Midbrain (tissue), 1 donor: ENCODE measurements around the gene RAMP1.
"Not testable (repeated sequence)": the region's sequence is repeated elsewhere in the genome, so short reads cannot be mapped to it uniquely, and the experiment has no call there.

Source experiments
- DNase-seq: peaks from one replicate; lab custom pipeline; 2025; lab: John Stamatoyannopoulos, UW

RAMP1 gene

DNA sequence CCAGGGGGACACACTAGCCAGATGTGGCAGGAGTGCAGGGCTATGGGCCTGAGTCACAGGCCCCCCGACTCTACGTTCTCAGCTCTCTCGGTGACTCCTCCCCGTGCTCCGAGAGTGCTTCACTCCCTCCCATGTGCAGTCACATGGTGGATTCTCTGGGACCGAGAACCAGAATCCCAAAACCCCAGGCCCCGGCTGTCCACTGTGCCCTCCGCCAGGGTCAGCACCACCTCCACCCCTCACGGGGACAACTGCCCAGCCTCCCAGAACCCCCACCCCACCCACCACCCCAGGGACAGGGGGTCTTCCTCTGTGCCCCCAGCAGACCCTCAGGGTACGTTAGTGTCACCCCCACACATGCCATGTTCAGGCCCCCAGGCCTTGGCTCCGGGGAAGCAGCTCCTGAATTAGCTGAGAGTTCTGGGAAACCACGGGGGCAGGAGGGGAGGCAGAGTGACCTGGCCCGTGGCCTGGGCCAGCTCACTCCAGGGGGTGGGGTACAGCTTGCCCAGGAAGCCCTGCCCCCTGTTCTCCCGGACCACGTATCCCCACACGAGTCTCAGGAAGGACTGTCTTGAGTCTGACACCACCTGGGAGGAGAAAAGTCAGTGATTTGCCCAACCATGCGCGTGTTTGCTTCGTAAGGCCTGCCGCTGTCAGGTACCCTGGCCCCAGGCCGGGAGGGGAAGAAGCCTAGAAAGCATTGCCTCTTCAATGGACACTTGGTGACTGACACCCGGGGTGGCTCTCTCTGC, 4.4 kb downstream of the RAMP1 start:
- no peak for DNase-seq

DNA sequence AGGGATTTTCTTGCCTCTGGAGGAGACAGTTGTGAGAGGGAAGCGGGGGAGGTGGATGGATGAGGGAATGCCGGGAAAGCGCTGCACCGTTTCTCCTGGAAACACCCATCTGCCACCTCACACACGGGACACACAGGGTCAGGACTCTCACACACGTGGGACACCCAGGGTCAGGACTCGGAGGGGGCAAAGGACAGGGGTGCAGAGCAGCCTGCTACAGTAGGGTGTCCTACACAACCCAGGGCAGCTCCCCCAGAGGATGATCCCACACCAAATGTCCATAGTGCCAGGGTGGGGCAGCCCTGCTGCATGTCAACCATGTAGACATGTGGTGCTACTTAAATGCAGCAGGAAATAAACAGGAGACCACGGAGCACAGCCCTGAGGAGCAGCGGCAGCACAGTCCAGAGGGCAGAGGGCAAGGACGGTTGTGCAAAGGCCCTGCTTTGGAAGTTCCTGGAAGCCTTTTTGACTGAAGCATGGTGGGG, 5.1 kb downstream of the RAMP1 start:
- DNase-seq, result no peak

DNA sequence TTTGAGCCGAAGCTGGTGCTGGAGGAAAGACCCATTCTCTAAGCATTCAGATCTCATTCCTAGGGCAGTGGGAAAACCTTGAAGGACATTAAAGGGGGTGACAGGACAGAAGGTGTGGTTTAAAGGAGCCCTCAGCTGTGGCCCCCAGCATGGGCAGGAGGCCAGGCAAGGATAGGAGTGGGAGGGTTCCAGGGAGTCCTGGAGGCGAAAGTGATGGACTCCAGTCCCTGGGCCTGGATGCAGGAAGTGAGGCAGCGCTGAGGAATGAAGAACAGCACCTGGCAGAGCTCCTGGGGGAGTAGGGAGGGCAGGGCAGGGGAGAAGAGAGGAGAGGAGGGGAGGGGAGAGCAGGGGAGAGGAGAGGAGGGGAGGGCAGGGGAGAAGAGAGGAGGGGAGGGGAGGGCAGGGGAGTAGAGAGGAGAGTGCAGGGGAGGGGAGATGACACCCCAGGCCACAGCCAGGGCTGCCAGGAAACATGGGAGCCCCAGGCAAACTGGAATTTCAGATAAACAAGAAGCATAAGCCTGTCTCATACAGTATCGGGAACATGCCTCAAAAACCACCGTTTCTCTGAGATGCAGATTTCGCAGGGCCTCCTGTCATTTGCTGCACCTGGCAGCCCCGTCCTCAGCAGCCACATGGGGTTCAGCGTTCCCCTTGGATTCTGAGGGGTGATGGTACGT, 5.7 kb downstream of the RAMP1 start:
- no peak for DNase-seq

DNA sequence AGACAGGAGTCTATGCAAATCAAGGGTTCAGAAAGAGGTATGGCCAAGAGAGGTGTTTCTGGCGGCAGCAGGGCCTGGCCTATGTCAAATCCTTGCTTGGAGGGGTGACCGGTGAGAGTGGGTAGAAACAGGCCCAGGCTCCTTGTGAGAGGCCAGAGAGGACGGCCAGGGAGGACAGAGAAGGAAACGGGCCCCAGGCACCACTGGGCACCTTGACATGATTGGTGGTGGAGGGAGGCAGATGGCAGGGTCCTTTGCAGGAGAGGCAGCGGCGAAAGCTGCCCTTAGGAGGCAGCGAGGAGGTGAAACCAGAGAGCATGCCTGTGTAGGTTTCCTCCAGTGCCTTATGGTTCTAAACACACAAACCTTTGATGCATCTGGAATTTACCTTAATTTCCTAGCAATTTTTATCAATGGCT, 6.2 kb downstream of the RAMP1 start:
- DNase-seq, result no peak

DNA sequence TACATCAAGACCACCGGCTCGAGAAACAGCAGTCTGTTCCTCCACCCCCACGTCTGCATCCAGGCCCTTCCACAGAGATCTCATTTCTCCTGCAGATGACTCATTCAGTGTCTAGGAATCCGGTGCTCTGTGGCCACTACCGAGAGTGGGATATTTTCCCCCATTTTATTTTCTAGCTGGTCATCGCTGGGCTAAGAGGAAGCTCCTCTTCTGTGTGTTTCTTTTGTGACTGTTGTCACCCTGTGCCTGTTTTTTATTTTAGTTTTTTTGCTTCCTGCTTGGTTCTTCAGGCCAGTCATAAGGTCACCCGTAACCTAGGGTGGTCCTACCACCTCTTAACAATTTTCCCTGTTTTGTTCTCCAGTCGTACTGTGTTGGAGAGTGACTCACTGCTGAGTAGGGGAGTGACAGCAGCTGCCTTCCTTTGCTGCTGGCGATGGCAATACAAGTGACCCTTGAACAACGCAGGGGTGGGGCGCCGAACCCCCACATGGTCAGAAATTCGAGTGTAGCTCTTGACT, 6.7 kb downstream of the RAMP1 start:
- no peak for DNase-seq

DNA sequence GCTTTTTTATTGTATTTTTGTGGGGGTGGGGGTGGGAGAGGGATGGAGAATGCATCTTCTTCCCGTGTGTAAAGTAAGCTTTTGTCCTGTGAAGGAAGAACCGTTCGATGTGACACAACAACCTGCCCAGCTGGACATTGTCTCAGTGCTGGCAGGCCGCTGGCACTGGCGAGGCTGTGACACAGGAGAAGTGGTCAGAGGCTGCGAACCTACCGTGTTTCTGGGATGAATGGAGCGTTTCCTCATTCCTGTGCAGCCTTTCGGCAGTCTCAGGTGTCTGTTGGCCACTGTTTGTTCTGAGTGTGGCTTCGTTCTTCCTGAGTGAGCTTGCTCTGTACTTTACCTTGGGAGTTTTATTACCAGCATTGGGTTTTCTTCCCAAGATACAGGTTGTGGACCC, 8.0 kb downstream of the RAMP1 start:
- DNase-seq, result no peak

DNA sequence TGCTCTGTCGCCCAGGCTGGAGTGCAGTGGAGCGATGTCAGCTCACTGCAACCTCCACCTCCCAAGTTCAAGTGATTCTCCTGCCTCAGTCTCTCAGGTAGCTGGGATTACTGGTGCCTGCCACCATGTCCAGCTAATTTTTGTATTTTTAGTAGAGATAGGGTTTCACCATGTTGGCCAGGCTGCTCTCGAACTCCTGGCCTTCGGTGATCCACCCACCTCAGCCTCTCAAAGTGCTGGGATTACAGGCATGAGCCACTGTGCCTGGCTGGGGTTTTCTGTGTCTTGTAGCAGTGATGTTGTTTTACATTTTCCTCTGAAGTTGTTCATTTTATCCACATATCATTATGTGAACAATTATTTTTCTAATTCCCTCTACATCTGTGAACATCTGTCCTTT, 8.7 kb downstream of the RAMP1 start:
- not testable (repeated sequence) for DNase-seq

DNA sequence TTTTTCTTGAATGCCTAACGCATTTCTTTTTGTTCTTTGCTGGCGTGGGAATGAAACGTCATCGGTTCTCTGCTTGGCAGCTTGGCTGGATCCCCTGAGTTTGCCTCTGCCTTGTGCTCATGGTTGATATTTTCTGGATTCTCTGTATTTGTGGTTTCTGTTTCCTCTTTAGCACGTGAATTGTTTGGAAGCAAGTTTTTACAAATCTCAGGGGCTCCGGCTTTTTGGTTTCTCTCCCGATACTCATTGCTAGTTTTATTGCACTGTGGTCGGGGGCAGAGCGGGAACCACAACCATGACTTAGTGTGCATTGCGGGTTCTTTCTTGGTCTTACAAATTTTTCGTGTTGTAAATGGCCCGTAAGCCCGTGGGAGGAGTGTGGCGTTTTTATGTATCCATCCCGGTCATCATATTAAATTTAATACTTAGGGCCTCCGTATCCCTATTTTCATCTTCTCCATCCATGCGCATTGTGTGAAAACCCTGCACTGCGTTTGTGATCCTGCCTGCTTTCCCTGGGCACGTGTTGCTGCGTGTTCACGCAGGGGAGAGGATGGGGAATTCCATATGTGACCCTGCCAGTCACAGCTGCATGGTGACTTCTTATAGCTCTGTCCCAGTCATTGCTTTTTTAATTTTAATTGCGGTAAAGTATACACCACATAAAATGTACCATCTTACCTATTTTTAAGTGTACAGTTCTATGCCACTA, 9.4 kb downstream of the RAMP1 start:
- DNase-seq, result no peak

DNA sequence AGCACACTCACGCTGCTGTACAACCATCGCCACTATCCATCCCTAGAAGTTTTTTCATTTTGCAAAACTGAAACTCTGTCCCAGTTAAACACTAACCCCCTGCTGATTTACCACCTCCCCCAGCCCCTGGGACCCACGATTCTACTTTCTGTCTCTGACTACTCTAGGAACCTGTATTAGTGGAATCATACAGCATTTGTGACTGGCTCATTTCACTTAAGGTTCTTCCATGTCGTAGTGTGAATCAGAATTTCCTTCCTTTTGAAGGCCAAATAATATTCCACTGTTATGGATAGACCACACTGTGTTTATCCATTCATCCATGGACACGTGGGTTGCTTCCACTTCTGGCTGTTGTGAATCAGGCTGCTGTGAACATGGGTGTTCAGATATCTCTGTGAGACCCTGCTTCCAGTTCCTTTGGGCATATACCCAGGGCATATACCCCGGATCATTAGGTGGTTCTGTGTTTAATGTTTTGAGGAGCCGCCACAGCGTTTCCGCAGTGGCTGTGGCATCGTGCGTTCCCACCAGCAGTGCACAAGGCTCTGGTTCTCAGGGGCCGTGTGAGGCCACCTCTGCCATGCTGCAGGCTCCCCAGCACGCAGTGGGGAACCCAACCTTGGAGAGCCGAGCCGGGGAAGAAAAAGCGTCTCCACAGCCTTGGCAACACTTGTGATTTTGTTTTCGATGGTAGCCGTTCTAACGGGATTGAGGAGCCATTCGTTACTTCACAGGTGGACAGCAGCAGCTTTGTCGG, 10.1 kb downstream of the RAMP1 start:
- DNase-seq, result no peak

DNA sequence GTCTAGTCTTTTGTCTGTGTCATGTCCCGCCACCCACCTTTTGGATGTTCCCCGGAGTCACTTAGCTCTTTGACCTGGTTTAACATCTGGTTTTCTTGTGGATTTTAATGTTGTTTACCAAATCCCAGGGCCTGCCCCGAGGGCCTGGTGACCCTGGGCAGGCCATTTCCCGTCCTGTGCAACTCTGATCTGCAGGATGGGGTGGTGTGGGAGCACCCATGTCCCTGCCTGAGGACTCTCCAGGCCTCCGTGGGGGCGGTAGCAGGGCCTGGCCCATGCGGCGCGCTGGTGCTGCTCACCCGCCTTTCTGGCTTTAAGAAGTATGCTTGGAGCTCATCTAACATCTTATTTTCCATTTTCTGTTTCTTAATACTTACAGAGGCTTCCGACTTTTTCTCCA, 10.7 kb downstream of the RAMP1 start:
- DNase-seq, result no peak

DNA sequence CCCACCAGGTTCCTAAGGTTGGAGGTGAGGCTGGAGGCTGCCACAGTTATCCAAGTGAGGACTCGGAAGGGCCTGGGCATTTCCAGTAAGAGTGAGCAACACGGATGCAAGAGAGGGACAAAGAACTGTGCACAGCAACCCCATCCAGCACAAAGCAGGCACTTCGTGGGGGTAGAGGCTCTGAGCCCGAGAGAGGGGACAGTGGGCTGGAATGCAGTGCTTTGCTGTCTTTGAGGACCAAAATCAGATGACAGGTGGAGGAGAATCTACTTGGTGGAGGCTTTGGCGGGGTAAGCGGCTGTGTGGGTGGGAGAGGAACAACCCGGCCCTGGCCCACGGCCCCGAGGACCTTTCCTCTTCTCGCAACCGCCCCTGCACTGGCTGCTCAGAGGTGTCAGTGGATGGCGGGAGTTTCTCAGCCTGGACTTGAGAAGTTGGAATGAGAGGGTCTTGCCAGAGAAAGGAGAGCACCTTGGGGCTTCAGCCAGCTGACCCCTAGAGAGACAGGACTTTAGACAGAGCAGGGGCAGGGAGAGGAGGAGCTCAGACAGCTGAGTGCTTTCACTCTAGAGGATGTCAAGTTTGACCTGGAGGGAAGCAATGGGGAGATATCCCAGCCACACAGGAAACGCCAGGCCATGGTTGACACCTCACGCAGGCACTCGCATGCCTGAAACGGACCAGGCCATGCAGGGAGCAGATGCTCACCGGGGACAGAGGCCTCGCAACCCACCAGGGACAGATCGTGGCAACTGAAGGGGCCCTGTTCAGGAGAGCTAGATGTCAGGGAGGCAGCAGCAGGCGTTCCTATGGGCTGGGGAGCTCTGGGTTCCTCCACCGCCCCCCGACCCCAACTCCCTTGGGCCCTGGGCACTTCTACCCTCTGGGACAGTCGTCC, 11.6 kb downstream of the RAMP1 start:
- DNase-seq, result no peak

DNA sequence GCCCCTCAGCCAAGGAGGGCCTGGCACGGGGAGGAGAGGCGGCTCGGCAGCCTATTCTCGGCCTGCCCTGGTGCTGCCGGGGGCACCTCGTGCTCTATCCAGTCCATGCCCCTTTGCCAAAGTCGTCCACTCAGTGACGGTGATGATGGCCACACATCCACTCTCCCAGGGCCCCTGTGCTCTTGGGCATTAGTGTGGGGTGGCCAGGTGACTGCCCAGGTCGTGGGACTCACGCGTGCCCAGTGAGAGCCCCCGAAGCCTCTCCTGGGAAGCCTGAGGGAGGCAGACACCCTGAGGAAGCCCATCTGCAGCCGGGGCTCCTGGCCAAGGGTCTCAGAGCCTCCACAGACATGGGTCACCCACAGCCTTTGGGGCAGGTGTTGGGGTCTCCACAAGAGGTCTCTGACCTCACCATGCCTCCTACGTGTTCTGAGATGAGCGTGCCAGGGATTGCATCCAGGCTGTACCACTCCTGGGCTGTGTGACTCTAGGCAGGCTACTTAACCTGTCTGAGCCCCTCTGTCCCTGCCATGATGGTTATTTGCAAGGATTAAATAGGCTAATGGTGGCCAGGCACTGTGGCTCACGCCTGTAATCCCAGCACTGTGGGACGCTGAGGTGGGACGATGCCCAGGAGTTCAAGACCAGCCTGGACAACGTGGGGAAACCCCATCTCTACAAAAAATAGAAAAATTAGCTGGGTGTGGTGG, 12.9 kb downstream of the RAMP1 start:
- DNase-seq, result no peak

DNA sequence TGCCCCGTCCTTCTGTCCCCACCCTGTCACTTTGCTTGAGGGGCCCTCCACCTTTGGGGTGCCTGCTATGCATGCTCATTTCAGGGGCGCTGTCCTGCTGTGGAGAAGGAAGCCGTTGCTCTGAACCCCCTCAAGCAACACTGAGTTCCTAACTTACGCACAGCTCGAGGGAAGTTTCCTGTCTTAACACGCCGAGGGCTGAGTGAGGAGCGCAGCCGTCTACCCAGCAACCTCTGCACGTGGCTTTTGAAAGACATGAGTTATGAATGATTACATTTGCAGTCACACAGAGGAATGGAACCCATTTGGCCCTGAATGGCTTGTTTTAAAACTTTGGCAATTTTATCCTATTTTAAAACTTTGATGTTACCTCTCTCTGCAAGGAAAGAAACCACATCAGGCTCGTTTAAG, 14.0 kb downstream of the RAMP1 start:
- DNase-seq, result no peak

DNA sequence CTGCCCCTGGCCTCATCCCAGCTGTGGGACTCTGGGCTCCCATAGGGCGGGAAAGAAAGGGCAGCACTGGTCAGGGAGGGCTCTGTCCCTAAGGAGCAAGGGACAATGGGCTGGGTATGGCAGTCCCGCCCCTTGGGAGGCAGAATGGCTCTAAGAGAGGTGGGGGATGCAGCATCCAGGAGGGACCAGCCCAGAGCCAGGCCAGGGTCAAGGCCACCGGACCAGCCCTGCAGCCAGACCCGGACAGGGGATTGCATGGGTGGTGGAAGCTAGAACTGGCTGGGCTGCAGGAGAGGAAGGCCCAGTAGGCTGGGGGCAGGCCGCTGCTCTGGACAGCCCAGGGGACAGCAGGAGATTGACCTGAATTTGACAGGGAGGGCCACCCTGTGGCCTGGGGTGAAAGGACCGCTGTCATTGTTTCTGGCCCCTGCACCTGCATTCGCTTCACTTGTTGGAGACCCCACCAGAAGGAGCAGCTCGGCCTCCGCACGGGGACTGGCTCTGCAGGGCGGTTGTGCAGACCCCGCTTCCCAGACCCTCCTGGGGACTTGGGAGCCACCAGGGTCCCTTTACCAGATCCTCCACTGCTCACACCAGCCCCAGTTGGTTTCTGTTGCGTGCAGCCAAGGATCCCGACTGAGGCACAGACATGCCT, 14.6 kb downstream of the RAMP1 start:
- no peak for DNase-seq

DNA sequence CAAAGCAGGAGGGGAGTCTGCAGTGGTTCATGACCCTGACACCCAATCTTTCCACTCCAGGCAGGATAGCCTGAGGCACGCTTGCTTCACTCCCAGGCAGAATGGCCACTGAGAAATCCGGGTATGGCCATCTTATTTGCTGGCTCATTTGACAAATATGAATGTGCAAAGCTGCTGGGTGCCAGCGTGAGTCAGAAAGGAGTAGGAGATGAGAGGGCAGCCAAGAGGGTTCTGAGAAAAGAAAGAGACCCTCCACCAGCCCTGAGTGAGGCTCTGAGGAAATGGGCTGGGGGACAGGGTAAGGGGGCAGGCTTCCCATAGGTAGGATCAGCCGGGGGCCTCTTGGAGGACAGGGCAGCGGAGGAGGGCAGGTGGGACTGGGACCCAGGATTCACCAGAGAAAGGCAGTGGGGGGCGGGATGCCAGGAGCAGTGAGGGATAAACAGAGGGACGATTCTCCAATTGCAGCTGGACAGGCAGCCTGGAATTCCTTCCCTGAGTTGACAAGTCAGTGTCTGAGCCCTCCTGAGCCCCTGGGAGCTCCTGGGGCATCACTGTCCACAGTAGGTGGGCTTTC, 15.2 kb downstream of the RAMP1 start:
- DNase-seq, result no peak

DNA sequence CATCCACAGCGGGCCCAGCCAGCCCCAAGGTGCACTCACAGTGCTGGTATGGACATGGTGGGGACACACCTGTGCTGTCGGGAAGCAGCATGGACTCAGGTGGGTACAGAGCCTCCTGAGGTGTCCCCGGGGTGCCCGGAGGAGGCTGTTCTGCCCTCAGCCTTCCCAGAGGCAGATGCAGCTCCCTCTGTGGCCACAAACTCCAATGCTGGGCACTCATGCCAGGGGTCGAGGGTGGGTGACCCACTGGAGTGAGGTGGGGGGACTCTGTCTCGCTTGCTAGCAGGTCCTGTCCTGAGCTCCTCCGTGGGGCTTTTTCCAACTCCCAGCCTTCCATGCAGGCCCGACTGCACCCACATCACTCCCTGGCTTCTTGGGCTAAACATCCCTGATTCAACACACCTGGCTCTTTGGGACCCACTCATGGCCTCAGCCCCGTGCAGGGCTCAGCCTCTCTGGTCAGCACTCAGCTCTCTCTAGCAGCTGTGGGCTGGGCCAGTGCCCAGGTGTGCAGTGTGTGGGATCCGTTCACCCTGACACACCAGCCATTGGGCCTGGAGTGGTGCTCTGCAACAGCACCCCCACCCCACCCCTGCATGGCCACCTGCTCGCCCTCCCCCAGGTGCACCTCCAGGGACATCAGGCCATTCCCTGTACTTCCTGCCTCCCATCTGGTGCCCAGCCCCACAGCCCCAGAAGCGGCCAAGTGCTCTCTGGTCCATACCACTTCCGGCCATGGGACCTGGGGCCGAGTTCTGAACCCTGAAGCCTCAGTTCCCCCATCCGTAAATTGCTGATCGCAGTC, 16.0 kb downstream of the RAMP1 start:
- DNase-seq, result no peak

DNA sequence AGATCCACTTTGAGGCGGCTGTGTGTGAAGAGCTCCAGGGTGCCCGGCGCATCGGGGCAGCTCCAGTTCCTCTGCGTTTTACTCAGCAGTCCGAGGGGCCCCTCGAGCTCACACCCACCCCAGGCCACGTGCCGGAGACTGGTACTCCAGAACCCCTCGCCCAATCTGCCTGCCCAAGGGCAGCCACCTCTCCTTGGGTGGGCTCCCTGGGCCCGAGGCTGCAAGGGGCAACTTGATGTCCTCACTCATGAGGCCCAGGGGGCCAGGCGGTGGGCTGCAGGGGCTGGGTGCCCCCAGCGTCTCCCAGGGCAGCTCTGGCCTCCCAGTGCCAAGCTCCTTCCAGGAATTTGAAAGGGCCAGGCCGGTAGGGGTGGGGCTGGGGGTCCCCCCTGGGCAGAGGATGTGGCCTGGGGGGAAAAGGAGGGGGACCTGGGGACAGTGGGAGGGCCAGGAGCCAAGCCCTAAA, 16.7 kb downstream of the RAMP1 start:
- no peak for DNase-seq

DNA sequence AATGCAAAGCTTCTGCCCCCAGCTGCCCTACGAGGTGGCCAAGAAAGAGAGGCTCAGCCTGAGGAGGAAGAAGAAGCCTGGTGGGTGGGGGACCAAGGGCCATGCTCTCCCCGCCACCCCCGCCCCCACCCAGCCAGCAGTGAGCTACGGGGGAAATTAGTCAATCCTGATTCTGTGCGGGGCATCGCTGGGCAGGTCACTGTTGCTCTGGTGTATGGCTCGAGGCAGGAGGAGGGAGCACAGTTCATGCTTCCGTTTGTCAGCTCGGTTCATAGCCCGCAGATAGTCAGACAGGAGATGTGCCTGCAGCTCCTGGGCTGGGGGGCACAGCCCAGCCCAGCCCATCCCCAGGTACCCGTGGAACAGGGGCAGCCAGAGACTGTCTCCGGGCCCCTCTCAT, 17.1 kb downstream of the RAMP1 start:
- DNase-seq, result no peak
